RPMI7951 (cell line): Measurements from ENCODE around the gene MEF2C. TPM values are rescaled to one million over a fixed set of nuclear protein-coding genes. Genes with fewer than 3 reads are reported as not detected.

Experiments
- DNase-seq: peaks from one replicate; pipeline ENCODE4 v3.0.0-alpha.2; 2012; ENCODE audit warnings: low read depth
- total RNA-seq: library from RNA; depleted of rRNA; stranded (reverse); fragments of >200 nt; shearing (Covaris generic); gene quantifications from 2 replicates; pipeline ENCODE4 v1.2.3, GENCODE V29; 2014

Gene MEF2C
- total RNA-seq, 1 experiment from 2014 or later, result 32.1 TPM

DNA sequence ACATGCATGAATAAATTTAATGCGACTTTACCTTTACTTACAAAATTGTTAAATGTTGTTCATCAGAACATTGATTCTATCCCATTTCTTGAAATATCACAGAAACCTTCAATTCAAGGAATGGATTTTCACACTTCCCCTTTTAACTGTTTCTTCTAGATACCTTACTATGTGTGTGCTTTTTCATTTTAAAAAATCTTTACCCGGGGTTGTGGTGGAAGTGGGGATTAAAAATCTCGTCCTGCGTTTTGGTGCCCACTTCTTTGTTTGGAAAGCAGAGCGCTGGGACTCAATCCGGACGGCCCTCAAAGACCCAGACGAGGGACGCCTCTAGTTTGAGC is 5.8 kb upstream of the MEF2C start:
- no peak for DNase-seq

DNA sequence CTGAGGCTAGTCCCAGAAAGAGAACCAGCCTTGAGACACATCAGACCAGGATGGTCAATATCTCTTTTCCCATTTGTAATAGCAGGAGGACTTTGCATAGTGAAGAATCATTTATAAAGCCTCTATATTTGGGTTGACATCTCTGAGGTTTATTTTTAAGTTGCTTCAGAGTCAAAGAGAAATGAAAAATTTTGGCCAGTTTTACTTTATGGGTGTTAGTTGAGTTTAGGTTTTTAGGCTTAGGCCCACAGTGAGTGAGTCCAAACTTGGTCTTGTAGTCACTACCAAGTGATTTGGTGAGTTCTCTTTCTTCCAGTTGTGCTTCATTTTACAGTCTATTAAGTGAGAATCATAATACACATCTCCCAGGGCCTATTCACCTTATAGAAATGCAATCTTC is 5.3 kb upstream of the MEF2C start:
- no peak for DNase-seq

DNA sequence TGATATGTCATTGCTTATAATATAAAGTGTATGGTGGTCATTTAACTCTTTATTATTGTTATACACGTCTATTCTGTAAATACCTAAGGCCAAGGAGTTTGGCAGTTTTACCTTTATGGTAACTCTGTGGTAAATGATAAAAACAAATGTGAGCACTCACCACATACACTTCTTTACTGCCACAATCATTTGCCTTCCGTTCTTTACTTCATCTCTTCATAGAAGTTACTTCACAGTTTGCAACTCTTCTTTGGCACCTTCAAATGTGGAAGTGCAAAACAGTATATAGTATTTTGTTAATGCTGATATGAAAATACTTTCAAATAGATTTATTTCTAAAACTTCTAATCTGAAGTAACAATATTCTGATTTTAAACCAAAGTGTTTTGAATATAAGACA is 4.4 kb upstream of the MEF2C start:
- no peak for DNase-seq

DNA sequence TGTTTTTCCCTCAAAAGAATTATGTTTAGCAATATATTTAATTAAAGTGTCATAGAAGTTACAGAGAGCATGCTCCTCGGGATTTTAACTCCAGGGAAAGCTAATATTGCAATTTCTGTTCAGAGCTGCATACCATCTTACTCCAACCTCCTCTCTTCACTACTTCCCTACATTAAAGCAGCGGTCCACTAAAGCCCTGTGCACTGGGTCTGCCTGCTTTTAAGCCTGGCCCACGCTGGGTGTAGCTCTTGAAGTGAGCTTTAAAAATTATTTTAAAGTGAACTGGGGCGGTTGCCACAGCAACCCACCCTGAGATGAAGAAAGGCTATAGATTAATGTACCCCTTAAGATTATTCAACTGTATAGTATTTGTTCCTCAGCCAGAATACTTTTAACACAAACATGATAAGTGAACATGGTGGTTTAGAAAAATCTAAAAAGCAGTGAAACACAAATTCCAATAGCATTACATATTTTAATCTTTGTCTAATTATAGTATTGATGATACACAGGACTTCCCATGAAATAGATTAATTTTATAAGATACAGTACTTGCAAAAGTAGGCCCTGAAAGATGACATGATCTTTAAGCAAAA is 3.9 kb upstream of the MEF2C start:
- no peak for DNase-seq

DNA sequence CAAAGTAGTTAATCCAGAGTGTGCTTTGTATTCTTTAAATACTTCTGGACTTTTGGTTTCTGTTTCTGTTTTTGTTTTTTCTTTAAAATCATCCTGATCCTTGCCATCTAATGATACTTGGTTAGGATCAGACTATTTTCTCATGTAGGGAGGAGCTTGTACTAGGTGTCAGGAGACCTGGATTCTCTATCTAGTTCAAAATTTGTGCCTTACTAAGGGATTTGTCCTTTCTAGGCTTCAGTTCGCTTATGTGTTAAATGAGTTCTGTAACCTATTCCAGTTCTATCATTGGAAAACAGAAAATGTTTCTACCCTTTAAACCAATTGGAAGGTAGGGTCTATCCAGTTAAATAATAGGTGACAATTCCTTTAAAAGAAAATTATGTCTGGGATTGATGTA is 3.3 kb upstream of the MEF2C start:
- no peak for DNase-seq

DNA sequence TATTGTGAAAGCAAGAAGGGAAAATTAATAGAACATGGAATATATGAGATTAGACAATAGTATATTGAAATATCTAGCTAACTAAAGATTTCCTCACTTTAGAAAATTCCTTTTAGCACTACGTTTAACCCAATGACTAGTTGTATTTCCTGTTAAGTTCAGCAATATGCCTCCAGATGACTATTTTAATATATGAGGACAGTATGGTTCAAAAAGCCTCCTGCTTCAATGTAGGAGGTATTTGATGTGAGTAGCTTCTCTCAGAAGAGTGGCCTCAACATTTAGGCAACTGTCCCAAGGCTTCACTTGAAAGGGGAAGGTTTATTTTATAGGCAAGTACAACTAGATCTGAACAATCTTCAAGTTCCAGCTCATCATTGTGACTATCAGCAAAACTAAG is 2.0 kb upstream of the MEF2C start:
- DNase-seq, result no peak

DNA sequence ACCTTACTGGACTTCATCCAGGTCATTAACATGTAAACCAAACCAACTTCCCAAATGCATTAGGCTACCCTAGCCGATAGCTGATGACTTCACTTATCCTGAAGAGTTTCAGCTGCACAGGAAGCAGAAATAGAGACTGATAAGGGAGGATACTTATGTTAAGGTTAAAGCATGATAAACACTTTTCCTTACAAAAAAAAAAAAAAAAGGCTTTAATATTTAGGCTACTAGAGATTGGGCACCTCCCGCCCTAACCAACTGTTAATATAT is 1.6 kb upstream of the MEF2C start:
- DNase-seq, result peak; percentile 43

DNA sequence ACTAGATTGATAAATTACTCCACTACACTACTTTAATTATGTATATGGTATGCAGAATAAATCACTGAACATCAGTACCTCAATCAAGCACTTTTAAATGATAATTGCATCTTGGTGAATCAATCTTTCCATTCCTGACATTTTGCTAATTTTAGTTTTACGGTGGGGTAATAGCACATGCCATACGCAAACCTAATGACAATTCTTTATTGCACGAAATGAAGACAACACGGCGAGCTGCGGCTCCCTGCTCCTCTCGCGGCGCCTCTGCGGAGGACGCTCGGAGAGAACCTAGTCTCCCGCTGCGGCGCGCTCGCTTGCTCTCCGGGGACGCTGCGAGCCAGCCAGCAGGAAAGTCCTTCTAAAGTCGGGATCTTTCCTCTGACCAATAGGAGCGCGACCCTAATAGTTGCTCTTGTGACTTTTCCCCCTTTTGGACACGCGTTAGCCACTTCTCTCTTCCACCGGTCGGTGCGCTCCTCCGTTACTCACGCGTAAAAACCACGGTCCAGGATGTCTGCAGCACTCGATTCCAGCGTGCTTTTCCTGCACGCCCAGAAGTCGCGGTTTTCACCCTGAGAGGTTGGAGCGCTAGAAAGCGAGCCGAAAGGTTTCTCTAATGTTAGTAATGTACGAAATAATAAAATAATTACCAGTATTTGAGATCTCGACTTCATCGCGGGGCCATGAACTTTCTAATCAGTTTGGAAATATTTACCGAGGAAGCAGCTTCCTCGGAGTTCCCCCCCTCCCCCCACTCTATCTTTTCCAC is 1.0 kb upstream of the MEF2C start:
- peak; percentile 88 for DNase-seq

DNA sequence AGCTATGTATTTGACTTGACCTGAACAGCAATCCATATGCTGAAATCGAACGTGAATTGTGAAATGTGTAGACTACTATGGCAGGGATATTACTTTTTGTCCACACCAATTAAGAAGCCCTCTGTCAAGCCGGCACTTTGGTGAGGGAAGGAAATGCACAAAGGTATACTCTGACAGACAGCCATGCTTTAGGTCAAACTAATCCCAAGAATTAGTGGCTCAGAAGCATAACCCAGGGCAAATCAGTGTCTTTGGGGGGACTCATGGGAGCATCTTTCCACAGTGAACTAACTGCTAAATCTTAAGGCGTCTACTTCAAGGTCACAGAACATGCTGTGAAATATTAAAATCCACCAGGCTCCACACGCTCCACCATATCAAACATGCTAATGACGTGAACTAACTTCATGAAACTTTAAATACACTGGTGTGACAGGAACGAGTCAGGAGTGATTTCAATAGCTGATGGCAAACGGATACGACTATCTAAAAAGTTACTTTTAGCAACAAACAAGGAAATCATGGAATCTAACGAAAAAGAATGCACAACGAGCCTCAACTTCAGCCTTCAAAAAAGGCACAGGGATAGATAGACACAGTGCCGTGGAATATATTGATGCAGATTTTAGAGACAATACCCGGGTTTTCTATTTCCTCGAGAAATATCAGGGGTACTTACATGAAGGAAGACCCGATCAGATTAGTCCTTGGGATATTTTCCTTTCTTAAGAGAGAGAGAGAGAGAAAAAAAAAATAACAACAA is 527 bp downstream of the MEF2C start:
- no peak for DNase-seq

DNA sequence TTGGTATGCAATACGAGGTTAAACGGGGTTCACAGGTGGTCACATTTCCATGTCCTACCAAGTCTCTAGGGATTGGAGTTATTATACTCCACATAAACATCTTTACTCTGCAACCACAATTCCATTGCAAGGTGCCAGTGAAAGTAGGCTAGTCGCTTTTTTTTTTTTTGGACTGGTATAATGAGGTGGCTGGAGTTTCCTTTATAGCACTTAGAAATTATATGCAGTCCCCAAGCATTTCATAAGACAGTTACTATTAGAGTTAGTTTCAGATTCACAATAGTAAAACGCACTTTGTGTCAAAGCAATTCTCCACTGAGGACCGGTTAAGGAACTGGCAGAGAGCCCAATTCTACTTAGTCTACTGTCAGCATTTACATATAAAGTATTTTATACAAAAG is 1.4 kb downstream of the MEF2C start:
- peak; percentile 46 for DNase-seq

DNA sequence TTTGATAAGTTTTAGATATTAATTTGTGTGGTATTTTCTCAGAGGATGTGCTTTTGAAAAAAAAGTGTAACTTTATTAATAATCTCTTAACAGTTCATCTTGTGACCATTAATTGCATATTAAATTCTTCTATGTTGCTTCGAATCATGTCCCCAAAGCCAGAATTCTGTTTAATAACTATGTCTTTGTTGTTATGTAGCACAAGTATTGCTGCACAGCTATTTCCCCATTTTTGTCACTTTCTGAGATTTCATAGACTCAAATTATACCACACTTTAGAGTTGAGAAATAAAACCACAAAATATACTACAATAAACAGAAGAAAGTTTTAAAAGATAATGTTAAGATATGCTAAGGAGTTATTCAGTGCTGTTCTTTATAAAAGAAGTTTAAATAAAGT is 2.8 kb downstream of the MEF2C start:
- no peak for DNase-seq

DNA sequence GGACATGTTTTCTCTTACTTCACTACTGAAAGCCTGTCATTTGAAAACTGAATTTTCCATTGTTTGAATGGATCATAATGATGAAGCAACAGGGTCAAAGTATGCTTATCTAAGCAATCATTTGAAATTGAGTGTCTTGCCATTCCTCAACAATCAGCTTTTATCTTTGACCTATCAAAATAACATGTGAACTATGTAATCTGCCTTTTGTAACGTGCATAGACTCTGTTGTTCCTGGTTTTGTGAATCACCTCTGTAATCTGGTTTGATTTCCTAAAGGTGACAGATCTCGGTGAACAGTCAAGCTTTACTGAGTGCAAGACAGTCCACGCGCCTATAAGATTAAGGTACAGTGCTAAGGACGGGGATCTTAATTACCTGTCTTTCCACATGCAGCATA is 3.3 kb downstream of the MEF2C start:
- no peak for DNase-seq

DNA sequence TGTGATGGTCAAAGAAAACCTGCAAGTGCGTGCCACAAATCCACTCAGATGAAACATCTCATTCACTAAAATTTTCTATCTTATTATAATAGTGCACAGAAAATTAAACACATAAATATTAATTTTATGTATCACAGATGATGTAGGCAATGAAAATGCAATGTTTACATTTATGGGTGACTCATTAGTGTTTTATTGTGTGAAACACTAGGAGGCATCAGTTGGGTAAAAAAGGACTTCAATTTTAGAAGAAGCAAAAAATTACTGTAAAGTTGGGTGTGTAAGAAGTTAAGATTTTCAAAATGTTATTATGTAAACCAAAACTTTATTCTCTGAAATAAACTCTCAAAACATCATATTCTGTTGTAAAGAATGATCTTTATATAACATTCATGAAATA is 4.0 kb downstream of the MEF2C start:
- no peak for DNase-seq

DNA sequence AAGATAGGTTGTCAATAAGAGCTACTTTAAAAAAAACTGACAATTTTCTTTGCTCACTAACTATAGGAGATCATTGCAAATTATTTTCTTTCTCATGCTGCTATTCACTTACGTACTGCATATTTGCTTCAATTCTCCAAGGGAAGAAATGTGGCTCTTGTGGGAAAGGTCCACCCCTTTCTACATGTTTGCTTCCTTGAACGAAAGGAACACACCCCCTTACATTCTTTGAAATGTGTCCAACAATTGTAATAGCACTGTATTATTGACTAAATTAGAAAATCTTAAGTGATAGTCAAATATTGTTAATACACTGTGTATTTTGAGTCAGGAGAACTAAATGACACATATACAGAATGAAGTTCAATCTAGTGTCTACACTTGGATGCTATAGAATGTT is 5.2 kb downstream of the MEF2C start:
- DNase-seq, result peak; percentile 26

DNA sequence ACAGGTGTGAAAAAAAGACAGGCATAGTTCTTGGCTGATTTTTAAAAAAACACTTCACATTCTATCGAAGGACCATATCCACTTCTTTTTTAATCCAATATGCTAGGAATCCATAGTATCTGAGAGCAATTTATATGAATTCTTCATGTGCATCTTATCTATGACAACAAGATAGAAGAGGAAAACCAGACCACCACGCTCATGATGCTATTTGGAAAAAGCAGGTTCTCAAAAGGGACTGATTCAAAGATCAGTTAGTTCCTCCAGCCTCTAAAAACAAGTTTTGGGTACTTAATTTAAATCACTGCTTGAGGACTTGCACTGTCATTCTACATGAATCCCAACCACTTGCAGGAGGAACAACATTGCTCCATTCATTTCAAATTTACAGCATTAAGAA is 6.3 kb downstream of the MEF2C start:
- DNase-seq, result no peak

DNA sequence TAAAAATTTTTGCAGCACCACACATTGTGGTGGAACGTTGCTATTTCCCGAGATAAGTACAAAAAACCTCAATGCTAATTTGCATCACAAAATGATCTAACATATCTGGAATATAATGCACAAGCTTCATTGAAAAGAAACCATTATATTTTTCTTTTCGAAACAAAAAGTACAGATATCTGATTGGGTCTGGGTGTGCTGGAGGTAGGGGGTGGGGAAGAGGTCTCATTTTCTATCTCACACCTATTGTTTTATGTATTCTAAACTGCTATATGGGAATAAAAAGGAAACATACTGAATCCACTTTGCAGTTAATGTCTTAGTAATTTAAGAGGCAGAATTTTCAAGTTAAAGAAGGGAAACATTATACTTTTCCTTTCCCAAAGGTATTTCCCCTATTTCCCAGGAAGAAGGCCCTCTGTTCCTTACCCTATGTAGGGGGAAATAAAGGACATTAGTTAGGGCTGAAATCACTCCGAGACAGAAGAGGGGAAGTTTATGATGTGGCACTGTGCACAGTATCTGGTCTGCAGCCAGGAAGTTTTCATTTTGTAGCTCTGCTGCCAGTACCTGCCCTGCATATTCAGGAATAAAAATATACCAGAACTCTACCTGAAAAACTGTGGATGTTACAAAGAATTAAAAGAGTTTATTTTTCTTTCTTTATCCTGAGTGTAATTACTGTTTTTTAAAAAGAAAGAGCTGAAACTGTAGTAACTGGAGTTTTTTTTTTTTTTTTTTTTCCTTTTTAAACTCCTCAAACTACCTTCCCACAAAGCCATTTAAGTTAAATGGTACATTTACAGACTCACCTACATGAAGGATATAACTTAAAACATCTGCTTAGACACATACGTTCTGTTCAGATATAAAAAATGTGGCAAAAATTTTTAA is 7.4 kb downstream of the MEF2C start:
- DNase-seq, result peak; percentile 43

DNA sequence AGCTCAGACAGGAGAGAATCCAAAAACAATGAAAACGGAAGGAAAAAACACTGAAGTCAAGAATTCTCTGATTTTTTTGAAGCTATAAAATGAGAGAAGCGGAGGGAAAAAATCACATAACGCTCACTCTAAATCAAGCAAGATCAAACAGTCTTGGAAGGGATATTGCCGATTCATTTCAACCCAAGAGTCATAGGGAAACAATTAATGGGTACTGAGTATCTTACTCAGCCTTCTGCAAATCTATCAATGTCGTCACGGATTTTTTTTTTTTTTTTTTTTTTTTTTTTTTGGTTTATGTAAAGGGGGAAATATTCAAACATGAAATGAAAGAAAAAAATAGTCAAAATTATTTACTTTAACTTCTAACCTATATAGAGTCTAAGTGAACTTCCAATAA is 9.5 kb downstream of the MEF2C start:
- no peak for DNase-seq

DNA sequence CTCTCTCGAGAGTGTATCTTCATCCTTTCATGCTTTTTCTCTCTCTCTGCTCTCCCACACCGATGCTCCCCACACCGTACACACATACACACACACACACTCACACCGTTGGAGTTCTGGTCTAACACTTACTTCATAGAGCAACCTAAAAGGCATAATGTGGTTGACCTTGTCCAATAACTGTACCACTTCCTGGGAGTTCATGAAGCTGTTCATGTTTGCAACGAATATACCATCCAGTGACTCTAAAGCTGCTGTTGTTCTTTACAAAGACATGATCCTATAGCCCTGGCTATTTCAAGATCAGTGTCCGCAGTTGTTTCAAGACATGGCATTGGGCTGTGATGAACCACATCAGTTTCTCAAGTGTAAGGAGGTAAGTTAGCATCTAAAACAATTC is 10.0 kb downstream of the MEF2C start:
- no peak for DNase-seq

DNA sequence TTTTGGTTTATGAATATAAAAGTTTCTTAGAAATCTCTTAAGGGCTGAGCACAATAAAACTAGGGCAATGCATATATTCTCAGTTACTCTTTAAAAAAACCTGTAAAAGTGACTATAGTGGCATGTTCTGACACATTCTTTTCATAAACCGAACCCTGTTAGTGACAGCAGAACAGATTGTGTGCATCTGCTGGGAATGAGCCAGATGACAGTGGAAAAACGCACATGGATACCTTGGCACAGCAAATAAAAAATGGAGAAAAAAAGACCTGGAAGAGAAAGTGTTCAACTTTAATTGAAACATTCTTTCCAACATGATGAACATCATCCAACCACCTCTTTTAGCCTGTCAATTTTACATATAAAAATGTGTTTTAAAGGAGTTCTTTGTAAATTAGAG is 12.7 kb downstream of the MEF2C start:
- no peak for DNase-seq

DNA sequence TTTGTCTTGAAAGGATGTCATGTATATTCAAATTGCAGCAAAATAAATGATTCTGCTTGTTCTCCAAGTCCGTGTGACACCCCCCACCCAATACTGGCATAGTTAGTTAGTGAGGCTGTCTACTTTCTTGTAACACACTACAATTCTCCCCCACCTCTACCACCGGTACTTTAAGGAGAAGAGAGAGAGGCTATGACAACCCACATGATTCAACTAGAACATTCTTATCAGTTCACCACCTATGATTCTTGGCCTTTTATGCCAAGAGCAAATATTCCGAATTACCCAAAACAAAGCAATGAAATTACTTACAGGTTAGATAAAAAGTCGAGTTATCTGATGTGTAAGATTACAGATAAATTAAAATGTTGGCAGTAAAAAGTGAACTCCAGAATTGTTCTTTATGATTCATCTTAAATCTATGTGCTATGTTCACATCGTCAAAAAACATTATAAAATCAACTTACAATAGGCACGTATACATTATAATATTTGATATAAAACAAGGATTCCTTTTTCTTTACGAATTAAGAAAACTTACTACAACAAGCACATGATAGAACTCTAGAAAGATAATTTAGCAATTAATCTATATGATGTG is 14.4 kb downstream of the MEF2C start:
- no peak for DNase-seq

DNA sequence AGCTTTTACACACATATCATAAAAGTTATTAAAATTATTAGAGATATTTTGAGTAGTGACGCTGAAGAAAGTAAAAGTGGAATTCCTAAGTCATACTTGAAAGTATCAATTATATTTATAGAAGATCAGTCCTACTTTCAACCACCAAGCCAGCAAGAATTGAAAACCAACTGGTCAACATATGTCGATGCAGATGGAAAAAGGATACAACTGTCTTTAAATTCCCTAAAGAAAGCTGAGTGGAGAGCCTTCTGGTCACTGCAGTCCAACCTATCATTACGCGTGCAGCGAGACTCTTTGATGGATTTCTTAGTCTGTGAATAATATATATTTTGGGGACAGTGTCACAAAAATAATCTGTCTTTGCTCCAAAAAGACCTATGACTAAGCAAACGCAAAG is 15.3 kb downstream of the MEF2C start:
- no peak for DNase-seq

DNA sequence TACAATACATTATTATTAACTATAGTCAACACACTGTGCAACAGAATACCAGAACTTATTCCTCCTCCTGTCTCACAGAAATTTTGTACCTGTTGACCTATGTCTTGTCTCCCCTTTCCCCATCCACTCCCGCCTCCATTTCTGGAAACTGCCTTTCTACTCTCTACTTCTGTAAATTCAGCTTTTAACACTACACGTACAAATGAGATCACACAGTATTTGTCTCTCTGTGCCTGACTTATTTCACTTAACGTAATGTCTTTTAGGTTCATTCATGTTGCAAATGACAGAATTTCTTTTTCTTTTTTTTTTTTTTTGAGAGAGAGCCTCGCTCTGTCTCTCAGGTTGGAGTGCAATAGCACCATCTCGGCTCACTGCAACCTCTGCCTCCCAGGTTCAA is 19.5 kb downstream of the MEF2C start:
- no peak for DNase-seq
